ENCODE results near the gene BARX1. TPM values are rescaled to one million over a fixed set of nuclear protein-coding genes. Genes with fewer than 3 reads are reported as not detected.

BARX1 gene
- total and polyA plus RNA-seq, 7 donors: 0.23 TPM; not detected in 6

DNA sequence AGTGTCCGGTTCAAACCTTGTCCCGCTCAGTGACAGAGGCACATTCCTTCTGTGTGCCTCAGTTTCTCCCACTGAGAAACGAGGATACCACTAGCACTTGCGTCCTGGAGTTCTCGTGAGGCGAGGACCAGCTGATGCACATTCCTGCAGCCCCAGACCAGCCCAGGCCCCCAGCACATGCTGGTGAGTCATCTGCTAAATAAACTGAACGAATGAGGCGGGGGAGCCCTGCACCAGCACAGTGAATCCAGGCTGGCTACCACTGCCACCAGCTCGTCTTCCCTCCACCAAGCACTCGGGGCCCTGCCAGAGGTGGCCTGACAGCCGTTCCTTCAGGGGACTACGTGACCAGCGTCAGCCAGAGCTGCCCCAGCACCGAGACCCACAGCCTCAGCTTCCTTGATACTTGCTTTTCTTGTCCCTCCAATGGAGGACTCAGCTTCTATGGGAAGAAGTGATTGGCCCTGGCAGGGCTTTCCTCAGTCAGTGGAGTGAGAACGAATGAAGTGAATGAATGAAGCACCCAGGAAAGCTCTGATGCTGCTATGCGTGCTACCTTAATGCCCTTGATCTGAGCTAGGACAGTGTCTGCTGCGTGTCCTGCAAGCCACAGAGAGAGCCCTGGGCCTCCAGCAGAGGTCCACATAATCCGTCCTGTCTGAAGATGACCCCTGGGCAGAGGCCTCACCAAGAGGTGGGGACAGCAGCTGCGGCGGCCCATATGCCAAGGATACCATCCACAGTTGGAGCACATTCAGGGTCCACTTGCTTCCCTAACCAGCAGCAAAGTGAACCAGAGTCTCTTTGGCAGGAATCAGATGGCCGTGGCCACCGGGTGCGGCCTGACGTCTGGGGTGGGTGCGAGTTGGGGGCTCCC, 13.5 kb upstream of the BARX1 start:
- Histone ChIP-seq H3K4me3 (no peak overlapping the region), H3K27ac (no peak overlapping the region), H3K9me3 (peaks cover 0 to 5% (median 2%) of the 10 kb centered on the region in 4 donors), H3K36me3 (no peaks in the 10 kb centered on the region), H3K4me1 (no peaks in the 10 kb centered on the region), H3K27me3 (peaks cover 0 to 9% (median 8%) of the 10 kb centered on the region in 3 donors)
- peak; percentile 39 for DNase-seq
- 83 to 87% methylated on average over 25 of the region's 25 CpGs for WGBS, 2 donors
- intact Hi-C loops (cut with DNase I): no loop called here
- TF ChIP-seq, protein P1, sequence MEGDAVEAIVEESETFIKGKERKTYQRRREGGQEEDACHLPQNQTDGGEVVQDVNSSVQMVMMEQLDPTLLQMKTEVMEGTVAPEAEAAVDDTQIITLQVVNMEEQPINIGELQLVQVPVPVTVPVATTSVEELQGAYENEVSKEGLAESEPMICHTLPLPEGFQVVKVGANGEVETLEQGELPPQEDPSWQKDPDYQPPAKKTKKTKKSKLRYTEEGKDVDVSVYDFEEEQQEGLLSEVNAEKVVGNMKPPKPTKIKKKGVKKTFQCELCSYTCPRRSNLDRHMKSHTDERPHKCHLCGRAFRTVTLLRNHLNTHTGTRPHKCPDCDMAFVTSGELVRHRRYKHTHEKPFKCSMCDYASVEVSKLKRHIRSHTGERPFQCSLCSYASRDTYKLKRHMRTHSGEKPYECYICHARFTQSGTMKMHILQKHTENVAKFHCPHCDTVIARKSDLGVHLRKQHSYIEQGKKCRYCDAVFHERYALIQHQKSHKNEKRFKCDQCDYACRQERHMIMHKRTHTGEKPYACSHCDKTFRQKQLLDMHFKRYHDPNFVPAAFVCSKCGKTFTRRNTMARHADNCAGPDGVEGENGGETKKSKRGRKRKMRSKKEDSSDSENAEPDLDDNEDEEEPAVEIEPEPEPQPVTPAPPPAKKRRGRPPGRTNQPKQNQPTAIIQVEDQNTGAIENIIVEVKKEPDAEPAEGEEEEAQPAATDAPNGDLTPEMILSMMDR (IDR thresholded peaks at IDR 0.05): no peak
- no peak for TF ChIP-seq EP300 (IDR thresholded peaks at IDR 0.05)
- TF ChIP-seq POLR2A (IDR thresholded peaks at IDR 0.05): no peak
- TF ChIP-seq POLR2AphosphoS5 (IDR thresholded peaks at IDR 0.05): no peak

DNA sequence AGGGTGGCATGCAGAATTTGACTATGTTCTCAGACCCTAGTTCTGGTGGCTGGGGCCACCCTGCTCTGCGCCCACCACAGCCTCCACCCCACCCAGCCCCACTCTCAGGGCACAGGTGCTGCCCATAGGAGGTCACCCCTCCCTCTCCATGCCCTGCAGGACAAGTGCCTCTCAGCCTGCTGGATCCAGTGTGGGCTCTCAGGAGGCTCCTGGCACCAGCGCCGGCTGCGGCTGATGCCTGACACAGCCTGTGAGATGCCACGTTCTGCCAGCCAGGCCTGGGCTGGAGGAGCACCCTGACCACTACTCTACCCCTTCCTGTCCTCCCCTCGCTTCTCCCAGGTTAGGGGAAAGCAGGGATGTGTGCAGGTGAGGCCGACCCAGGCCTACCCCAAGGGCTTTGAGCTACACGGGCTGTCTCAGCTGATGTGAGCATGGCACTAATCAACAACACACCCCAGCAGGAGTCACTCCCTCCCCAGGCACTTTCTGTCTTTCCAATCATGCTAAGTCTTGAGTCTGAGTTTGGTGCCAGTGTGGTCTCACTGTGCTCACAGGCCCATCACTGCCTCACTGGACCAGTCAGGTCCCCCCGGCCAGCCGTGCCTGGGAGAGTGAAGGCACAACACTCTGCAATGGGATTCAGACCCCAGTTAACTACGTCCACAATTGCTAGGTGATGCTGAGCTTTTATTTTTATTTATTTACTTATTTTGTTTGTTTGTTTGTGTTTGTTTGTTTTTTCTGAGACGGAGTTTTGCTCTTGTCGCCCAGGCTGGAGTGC, 12.1 kb upstream of the BARX1 start:
- intact Hi-C loops (cut with DNase I): no loop called here
- Histone ChIP-seq H3K27me3 (peaks cover 0 to 9% (median 8%) of the 10 kb centered on the region in 3 donors), H3K4me3 (no peak overlapping the region), H3K27ac (no peak overlapping the region), H3K4me1 (peaks cover 0 to 9% (median 7%) of the 10 kb centered on the region in 4 donors), H3K36me3 (no peaks in the 10 kb centered on the region), H3K9me3 (no peaks in the 10 kb centered on the region)
- TF ChIP-seq POLR2AphosphoS5 (IDR thresholded peaks at IDR 0.05): no peak
- TF ChIP-seq EP300 (IDR thresholded peaks at IDR 0.05): no peak
- TF ChIP-seq, protein P1 (IDR thresholded peaks at IDR 0.05): no peak
- TF ChIP-seq POLR2A (IDR thresholded peaks at IDR 0.05): no peak
- WGBS, 2 donors: 85 to 92% methylated on average over 13 of the region's 13 CpGs
- DNase-seq: peak; percentile 58

DNA sequence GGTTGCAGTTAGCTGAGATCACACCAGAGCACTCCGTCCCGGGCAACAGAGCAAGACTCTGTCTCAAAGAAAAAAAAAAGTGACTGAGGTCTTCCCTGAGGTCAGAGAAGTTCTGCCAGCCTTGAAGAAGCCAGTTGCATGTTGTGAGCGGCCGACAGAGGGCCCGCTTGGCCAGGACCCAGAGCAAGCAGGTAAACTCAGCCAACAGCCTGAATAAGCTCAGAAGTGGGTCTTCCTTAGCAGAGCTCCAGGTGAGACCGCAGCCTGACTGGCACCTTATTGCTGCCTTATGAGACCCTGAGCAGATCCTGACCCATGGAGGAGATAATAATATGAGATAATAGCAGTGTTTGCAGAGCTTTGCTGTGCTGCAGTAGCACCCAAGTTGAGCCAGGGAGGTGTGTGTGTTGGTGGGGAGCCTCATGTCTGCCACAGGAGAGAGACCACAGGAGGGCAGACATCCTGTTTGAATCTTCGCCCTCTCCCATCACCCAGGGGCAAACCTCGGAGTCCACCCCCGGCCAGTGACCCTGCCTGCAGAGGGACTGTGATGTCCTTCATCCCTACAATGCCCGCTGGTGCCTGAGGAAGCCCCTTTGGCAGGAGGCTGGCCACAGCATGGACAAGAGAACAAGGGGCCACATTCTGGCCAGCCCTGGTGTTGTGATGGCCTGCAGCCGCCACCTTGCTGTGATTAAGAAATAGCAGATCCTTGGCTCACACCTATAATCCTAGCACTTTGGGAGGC, 10.8 kb upstream of the BARX1 start:
- no peak overlapping the region for H3K27ac ChIP-seq
- DNase-seq: no peak
- no peak for TF ChIP-seq POLR2A (IDR thresholded peaks at IDR 0.05)
- TF ChIP-seq POLR2AphosphoS5 (IDR thresholded peaks at IDR 0.05): no peak
- TF ChIP-seq EP300 (IDR thresholded peaks at IDR 0.05): no peak
- TF ChIP-seq, protein P1 (IDR thresholded peaks at IDR 0.05): no peak
- WGBS, 2 donors: 85 to 86% methylated on average over 11 of the region's 11 CpGs
- peaks cover 0 to 9% (median 7%) of the 10 kb centered on the region in 4 donors for H3K4me1 ChIP-seq
- H3K9me3 ChIP-seq: no peaks in the 10 kb centered on the region
- H3K36me3 ChIP-seq: no peaks in the 10 kb centered on the region
- peaks cover 8 to 19% (median 14%) of the 10 kb centered on the region in 3 donors for H3K27me3 ChIP-seq
- H3K4me3 ChIP-seq: no peak overlapping the region
- intact Hi-C loops (cut with DNase I): no loop called here

DNA sequence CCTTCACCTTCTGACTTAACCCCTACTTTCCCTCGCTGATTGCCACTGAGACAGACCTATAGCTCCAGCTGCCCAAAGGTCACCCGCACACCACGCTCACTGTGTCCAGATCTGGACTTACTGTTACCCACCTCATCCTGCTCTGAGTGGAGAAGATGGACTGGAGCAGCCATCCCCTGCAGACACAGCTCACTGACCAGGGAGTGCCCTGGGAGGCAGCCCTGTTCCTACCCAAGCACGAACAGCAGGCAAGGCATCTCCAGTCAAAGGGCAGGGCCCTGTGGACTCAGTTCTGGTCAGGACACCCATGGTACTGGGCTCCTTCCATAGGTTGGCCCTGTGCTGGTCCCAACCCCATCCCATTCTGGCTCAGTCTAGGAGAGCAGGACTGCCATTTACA, 9.5 kb upstream of the BARX1 start:
- DNase-seq: peak; percentile 50
- no peak overlapping the region for H3K27ac ChIP-seq

More for the DNA sequence above, 9.5 kb upstream of the BARX1 start:
- no peaks in the 10 kb centered on the region for H3K9me3 ChIP-seq
- H3K4me1 ChIP-seq: peaks cover 0 to 20% (median 15%) of the 10 kb centered on the region in 4 donors
- intact Hi-C loops (cut with DNase I): no loop called here
- no peak overlapping the region for H3K4me3 ChIP-seq
- H3K27me3 ChIP-seq: peaks cover 18 to 32% (median 28%) of the 10 kb centered on the region in 3 donors
- 91 to 92% methylated on average over 4 of the region's 4 CpGs for WGBS, 2 donors
- H3K36me3 ChIP-seq: no peaks in the 10 kb centered on the region
- no peak for TF ChIP-seq EP300 (IDR thresholded peaks at IDR 0.05)
